Measurements from ENCODE around the gene SPTLC3. TPM values are rescaled to one million over a fixed set of nuclear protein-coding genes. Genes with fewer than 3 reads are reported as not detected.

SPTLC3 gene
- total and polyA plus RNA-seq, 12 donors, result 1.4 to 15.7 (median 8.7) TPM

DNA sequence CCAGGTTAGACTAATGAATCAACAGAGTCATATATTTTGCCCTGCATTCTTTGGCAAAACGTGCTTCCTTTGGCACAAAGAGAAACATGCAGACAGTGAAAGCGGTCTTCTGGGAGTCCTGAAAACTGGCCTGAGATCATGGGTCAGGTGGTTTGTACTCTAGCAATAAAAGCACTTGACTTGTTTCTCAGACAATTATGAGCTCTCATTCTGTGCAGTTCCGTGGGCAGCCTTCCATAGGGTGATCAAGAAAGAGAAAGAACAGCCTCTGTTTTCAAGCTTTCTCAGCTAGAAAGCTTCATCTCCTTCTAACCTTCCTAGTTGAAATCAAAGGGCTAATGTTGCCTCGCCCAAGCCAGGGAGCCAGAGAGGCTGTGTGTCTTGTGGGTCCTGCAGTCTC is 149.6 kb downstream of the SPTLC3 start:
- Histone ChIP-seq H3K9me3 (replicated peaks in 1 of 3) (no peaks in the 10 kb centered on the region), H3K27me3 (no peaks in the 10 kb centered on the region), H3K4me3 (no peak overlapping the region), H3K36me3 (replicated peaks in 1 of 2) (no peaks in the 10 kb centered on the region), H3K4me1 (replicated peaks in 1 of 2) (no peaks in the 10 kb centered on the region), H3K27ac (no peak overlapping the region)
- TF ChIP-seq CTCF (IDR thresholded peaks at IDR 0.05) (no peak), POLR2A (IDR thresholded peaks at IDR 0.05) (no peak)
- intact Hi-C loops (cut with DNase I), result no loop called here
- DNase-seq, result peak in 1 of 7 donors; percentile 14
- WGBS, 4 donors, result 56 to 71% (median 59%) methylated on average over 4 of the region's 4 CpGs

DNA sequence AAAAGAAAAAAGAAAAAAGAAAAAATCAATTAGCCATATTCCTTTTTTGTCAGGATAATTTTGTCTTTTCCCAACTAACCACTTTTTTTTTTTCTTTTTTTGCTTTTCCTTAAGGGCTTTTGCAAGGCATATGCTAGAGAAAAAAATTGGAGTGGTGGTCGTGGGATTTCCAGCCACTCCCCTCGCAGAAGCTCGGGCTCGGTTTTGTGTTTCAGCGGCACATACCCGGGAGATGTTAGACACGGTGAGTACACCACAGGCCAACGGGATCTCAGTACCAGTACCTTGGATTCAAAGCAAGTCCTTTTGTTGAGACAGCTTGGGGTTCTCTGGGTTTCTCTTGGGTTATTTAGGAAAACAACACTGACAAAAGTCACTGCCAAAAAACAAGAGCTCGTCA is 151.1 kb downstream of the SPTLC3 start:
- Histone ChIP-seq H3K36me3 (replicated peaks in 1 of 2) (no peaks in the 10 kb centered on the region), H3K27me3 (no peaks in the 10 kb centered on the region), H3K27ac (no peak overlapping the region), H3K9me3 (replicated peaks in 1 of 3) (no peaks in the 10 kb centered on the region), H3K4me1 (replicated peaks in 1 of 2) (no peaks in the 10 kb centered on the region), H3K4me3 (no peak overlapping the region)
- DNase-seq, result no peak
- TF ChIP-seq CTCF (IDR thresholded peaks at IDR 0.05) (no peak), POLR2A (IDR thresholded peaks at IDR 0.05) (no peak)
- intact Hi-C loops (cut with DNase I), result no loop called here
- WGBS, 4 donors, result 93 to 96% (median 94%) methylated on average over 9 of the region's 9 CpGs

- no peak for DNase-seq
- no peak overlapping the region for H3K27ac ChIP-seq
- no peaks in the 10 kb centered on the region for H3K27me3 ChIP-seq
- no peak overlapping the region for H3K4me3 ChIP-seq
- WGBS, 4 donors, result 65 to 86% (median 71%) methylated on average over 4 of the region's 4 CpGs
- no peaks in the 10 kb centered on the region for H3K4me1 ChIP-seq (replicated peaks in 1 of 2)
- no peak for TF ChIP-seq POLR2A (IDR thresholded peaks at IDR 0.05)
- no peaks in the 10 kb centered on the region for H3K9me3 ChIP-seq (replicated peaks in 1 of 3)
- intact Hi-C loops (cut with DNase I), result no loop called here
- H3K36me3 ChIP-seq (replicated peaks in 1 of 2), result no peaks in the 10 kb centered on the region
Measured at GRCh38 chr20:13165203-13165602, 156.4 kb downstream of the SPTLC3 start.

DNA sequence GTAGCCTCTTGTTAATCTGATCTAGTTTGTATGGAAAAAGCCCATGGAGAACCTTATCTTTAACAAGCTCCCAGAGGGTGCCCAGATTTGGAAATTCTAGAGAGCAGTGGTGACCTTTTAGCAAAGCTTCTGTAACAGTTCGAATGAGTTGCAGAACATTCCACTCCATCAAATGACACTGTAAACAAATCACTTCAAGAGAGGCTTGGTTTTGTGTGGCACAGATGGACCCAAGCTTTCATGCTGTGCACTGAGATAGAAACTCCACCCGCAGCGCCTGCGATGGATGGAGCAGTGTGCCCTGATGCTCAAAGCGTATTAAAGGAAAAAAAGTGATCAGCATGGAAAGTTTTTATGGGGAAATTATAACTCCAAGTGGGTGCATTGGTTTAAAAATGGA is 157.2 kb downstream of the SPTLC3 start:
- Histone ChIP-seq H3K4me3 (no peak overlapping the region), H3K4me1 (replicated peaks in 1 of 2) (no peaks in the 10 kb centered on the region), H3K36me3 (replicated peaks in 1 of 2) (no peaks in the 10 kb centered on the region), H3K9me3 (replicated peaks in 1 of 3) (no peaks in the 10 kb centered on the region), H3K27ac (no peak overlapping the region), H3K27me3 (no peaks in the 10 kb centered on the region)
- WGBS, 4 donors, result 88 to 93% (median 90%) methylated on average over 5 of the region's 5 CpGs
- DNase-seq, result no peak
- TF ChIP-seq CTCF (IDR thresholded peaks at IDR 0.05) (no peak), POLR2A (IDR thresholded peaks at IDR 0.05) (no peak)
- intact Hi-C loops (cut with DNase I), result no loop called here

GRCh38 chr20:13166437-13166836 is 157.7 kb downstream of the SPTLC3 start:
- no peak for DNase-seq
- Histone ChIP-seq H3K27ac (no peak overlapping the region), H3K36me3 (replicated peaks in 1 of 2) (no peaks in the 10 kb centered on the region), H3K4me3 (no peak overlapping the region), H3K27me3 (no peaks in the 10 kb centered on the region), H3K4me1 (replicated peaks in 1 of 2) (no peaks in the 10 kb centered on the region), H3K9me3 (replicated peaks in 1 of 3) (no peaks in the 10 kb centered on the region)
- intact Hi-C loops (cut with DNase I), result no loop called here
- WGBS, 4 donors, result 90 to 99% (median 96%) methylated on average over 3 of the region's 3 CpGs
- TF ChIP-seq CTCF (IDR thresholded peaks at IDR 0.05), result no peak
- TF ChIP-seq POLR2A (IDR thresholded peaks at IDR 0.05), result no peak

All from adrenal gland (tissue), 12 donors.